OCI-LY1 (cell line): ENCODE measurements around the gene NANP.

ENCODE experiments used
- H2AFZ ChIP-seq: fragments of 200-600 bp; sonication (generic), shearing (Covaris generic); 2 replicates; pipeline ENCODE4 v1.6.0; 2014; ENCODE audit warnings: antibody characterized with exemption, mild to moderate bottlenecking, low read length
- H3F3A ChIP-seq: fragments of 200-600 bp; sonication (generic), shearing (Covaris generic); 2 replicates; pipeline ENCODE4 v1.6.0; 2014; ENCODE audit warnings: mild to moderate bottlenecking, antibody characterized with exemption, low read length, moderate library complexity; ENCODE audit not compliant: insufficient read depth
- H3K27ac ChIP-seq: fragments of 200-600 bp; sonication (generic); 2 replicates; pipeline ENCODE4 v1.5.1; 2014; ENCODE audit warnings: low read length, mixed run types, mild to moderate bottlenecking, low read depth; ENCODE audit not compliant: poor library complexity, severe bottlenecking
- H3K27me3 ChIP-seq: fragments of 200-600 bp; sonication (generic); 2 replicates; pipeline ENCODE4 v1.6.0; 2014; ENCODE audit warnings: antibody characterized with exemption, mild to moderate bottlenecking, low read length, moderate library complexity; ENCODE audit not compliant: insufficient read depth
- H3K36me3 ChIP-seq: fragments of 200-600 bp; sonication (generic); 2 replicates; pipeline ENCODE4 v1.6.1; 2014; ENCODE audit warnings: mild to moderate bottlenecking, antibody characterized with exemption, low read length, moderate library complexity, mixed read lengths; ENCODE audit not compliant: insufficient read depth
- H3K4me1 ChIP-seq: fragments of 200-600 bp; sonication (generic); 2 replicates; pipeline ENCODE4 v1.5.1; 2014; ENCODE audit warnings: mild to moderate bottlenecking, low read length, moderate library complexity; ENCODE audit not compliant: insufficient read depth, severe bottlenecking
- H3K4me2 ChIP-seq: fragments of 200-600 bp; sonication (generic), shearing (Covaris generic); 2 replicates; pipeline ENCODE4 v1.6.1; 2014; ENCODE audit warnings: low read length
- H3K4me3 ChIP-seq: fragments of 200-600 bp; sonication (generic); 2 replicates; pipeline ENCODE4 v1.5.1; 2014; ENCODE audit warnings: low read length, low read depth, mild to moderate bottlenecking, mixed read lengths; ENCODE audit not compliant: poor library complexity, severe bottlenecking
- H3K79me2 ChIP-seq: fragments of 200-600 bp; shearing (Covaris generic); 2 replicates; pipeline ENCODE4 v1.6.1; 2016; ENCODE audit warnings: mixed run types, low read length, mixed read lengths; ENCODE audit not compliant: insufficient read depth
- H3K9ac ChIP-seq: fragments of 200-600 bp; sonication (generic), shearing (Covaris generic); 2 replicates; pipeline ENCODE4 v1.6.1; 2014; ENCODE audit warnings: mild to moderate bottlenecking, low read length, mixed read lengths
- H3K9me2 ChIP-seq: fragments of 200-600 bp; sonication (generic), shearing (Covaris generic); 2 replicates; pipeline ENCODE4 v1.6.1; 2014; ENCODE audit warnings: low read depth, mild to moderate bottlenecking, low read length, mixed read lengths
- H3K9me3 ChIP-seq: fragments of 200-600 bp; shearing (Covaris generic); 2 replicates; pipeline ENCODE4 v1.6.1; 2014; ENCODE audit warnings: low read length, mixed read lengths
- H4K20me1 ChIP-seq: fragments of 200-600 bp; sonication (generic), shearing (Covaris generic); 2 replicates; pipeline ENCODE4 v1.6.0; 2016; ENCODE audit warnings: mild to moderate bottlenecking, low read length; ENCODE audit not compliant: insufficient read depth
- CTCF ChIP-seq: fragments of 200-600 bp; sonication (generic), shearing (Covaris generic); IDR thresholded peaks from 2 replicates; pipeline ENCODE4 v1.5.1; 2017; ENCODE audit warnings: mild to moderate bottlenecking, antibody characterized with exemption, low read length, moderate library complexity, mixed read lengths
- EZH2 ChIP-seq: fragments of 200-600 bp; sonication (generic), shearing (Covaris generic); IDR thresholded peaks from 2 replicates; pipeline ENCODE4 v1.8.0; 2017; ENCODE audit warnings: borderline replicate concordance, mixed run types, mild to moderate bottlenecking, antibody characterized with exemption, low read length, moderate library complexity, mixed read lengths

NANP gene

GRCh38 chr20:25574411-25574810 lies 49.4 kb downstream of the NANP start:
- Histone ChIP-seq H4K20me1 (no peaks in the 10 kb centered on the region), H3K27me3 (no peaks in the 10 kb centered on the region), H3F3A (no peaks in the 10 kb centered on the region), H3K79me2 (no peaks in the 10 kb centered on the region), H3K27ac (no peak overlapping the region), H3K9me3 (no peaks in the 10 kb centered on the region), H3K9ac (no peak overlapping the region), H3K4me2 (no peak overlapping the region), H2AFZ (no peak overlapping the region), H3K4me3 (no peak overlapping the region), H3K9me2 (no peaks in the 10 kb centered on the region), H3K36me3 (no peaks in the 10 kb centered on the region), H3K4me1 (no peaks in the 10 kb centered on the region)
- no peak for TF ChIP-seq CTCF

- Histone ChIP-seq H3F3A (no peaks in the 10 kb centered on the region), H3K4me3 (no peak overlapping the region), H2AFZ (no peak overlapping the region), H3K9me2 (no peaks in the 10 kb centered on the region), H3K27ac (no peak overlapping the region), H3K9me3 (no peaks in the 10 kb centered on the region), H3K4me2 (no peak overlapping the region), H3K79me2 (no peaks in the 10 kb centered on the region), H3K27me3 (no peaks in the 10 kb centered on the region), H3K36me3 (no peaks in the 10 kb centered on the region), H3K9ac (no peak overlapping the region), H4K20me1 (no peaks in the 10 kb centered on the region), H3K4me1 (no peaks in the 10 kb centered on the region)
- TF ChIP-seq CTCF (no peak), EZH2 (no peak)
Measured at GRCh38 chr20:25573288-25574251, 50.2 kb downstream of the NANP start.

GRCh38 chr20:25571817-25572216 lies 52.0 kb downstream of the NANP start:
- no peaks in the 10 kb centered on the region for H4K20me1 ChIP-seq
- H3K36me3 ChIP-seq = no peaks in the 10 kb centered on the region
- no peak overlapping the region for H2AFZ ChIP-seq
- H3K4me2 ChIP-seq = no peak overlapping the region
- H3K9me2 ChIP-seq = no peaks in the 10 kb centered on the region
- no peaks in the 10 kb centered on the region for H3K27me3 ChIP-seq
- H3K4me3 ChIP-seq = no peak overlapping the region
- H3K9ac ChIP-seq = no peak overlapping the region
- no peaks in the 10 kb centered on the region for H3K79me2 ChIP-seq
- H3K4me1 ChIP-seq = no peaks in the 10 kb centered on the region
- no peaks in the 10 kb centered on the region for H3F3A ChIP-seq
- TF ChIP-seq CTCF = no peak
- TF ChIP-seq EZH2 = no peak
- no peaks in the 10 kb centered on the region for H3K9me3 ChIP-seq
- H3K27ac ChIP-seq = no peak overlapping the region
